WTC11 (cell line): ENCODE measurements around the gene LGR6.

Source experiments
- FOXP1 ChIP-seq: sonication (generic); formaldehyde crosslinking; IDR thresholded peaks from 2 replicates; pipeline ENCODE4 v1.8.0; 2022; ENCODE audit warnings: missing genetic modification reagents, mild to moderate bottlenecking, moderate library complexity, borderline replicate concordance
- GRHL2 ChIP-seq: fragments of 250-450 bp; sonication (Bioruptor Pico); IDR thresholded peaks from 2 replicates; pipeline ENCODE4 v1.8.0; 2022; ENCODE audit warnings: mild to moderate bottlenecking, moderate library complexity; ENCODE audit not compliant: insufficient replicate concordance, severe bottlenecking
- JUN ChIP-seq: sonication (generic); formaldehyde crosslinking; IDR thresholded peaks from 2 replicates; pipeline ENCODE4 v1.8.0; 2023; ENCODE audit warnings: mild to moderate bottlenecking, missing genetic modification reagents
- NFE2L1 ChIP-seq: sonication (generic); formaldehyde crosslinking; IDR thresholded peaks from 2 replicates; pipeline ENCODE4 v1.8.1; 2023; ENCODE audit warnings: missing genetic modification reagents
- TF ChIP-seq, protein P1 (sequence below): sonication (generic); formaldehyde crosslinking; IDR thresholded peaks from 2 replicates; pipeline ENCODE4 v1.8.0; 2022; ENCODE audit warnings: mild to moderate bottlenecking, missing genetic modification reagents
- TF ChIP-seq, protein P2 (sequence below): fragments of 200-600 bp; IDR thresholded peaks from 2 replicates; pipeline ENCODE4 v1.8.0; 2022; ENCODE audit warnings: antibody characterized with exemption
- TF ChIP-seq, protein P3 (sequence below): sonication (generic); formaldehyde crosslinking; IDR thresholded peaks from 2 replicates; pipeline ENCODE4 v1.8.0; 2023; ENCODE audit warnings: mild to moderate bottlenecking, missing genetic modification reagents
- TF ChIP-seq, protein P4 (sequence below): sonication (generic); formaldehyde crosslinking; IDR thresholded peaks from 2 replicates; pipeline ENCODE4 v1.8.1; 2023; ENCODE audit warnings: mild to moderate bottlenecking, missing genetic modification reagents, borderline replicate concordance

DNA sequence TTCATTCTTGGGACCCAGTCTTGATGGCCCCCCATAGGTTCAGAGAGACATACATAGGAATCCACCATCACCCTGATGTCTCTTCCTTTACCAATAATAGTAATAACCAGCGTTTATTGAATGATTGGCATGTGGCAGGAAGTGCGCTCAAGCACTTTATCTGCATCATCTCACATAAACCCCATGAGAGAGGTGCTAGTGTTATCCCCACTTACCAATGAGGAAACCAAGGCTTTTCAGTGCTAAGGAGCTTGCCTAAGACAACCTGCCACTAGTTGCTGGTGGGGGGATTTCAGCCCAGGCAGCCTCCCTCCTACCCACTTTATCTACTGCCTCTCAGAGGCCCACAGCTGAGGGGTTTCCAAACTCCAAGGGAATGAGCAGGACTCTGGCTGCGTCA, 7.7 kb downstream of the LGR6 start:
- TF ChIP-seq, protein P1, sequence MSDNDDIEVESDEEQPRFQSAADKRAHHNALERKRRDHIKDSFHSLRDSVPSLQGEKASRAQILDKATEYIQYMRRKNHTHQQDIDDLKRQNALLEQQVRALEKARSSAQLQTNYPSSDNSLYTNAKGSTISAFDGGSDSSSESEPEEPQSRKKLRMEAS (CRISPR knock-in tag) = no peak
- TF ChIP-seq, protein P2, sequence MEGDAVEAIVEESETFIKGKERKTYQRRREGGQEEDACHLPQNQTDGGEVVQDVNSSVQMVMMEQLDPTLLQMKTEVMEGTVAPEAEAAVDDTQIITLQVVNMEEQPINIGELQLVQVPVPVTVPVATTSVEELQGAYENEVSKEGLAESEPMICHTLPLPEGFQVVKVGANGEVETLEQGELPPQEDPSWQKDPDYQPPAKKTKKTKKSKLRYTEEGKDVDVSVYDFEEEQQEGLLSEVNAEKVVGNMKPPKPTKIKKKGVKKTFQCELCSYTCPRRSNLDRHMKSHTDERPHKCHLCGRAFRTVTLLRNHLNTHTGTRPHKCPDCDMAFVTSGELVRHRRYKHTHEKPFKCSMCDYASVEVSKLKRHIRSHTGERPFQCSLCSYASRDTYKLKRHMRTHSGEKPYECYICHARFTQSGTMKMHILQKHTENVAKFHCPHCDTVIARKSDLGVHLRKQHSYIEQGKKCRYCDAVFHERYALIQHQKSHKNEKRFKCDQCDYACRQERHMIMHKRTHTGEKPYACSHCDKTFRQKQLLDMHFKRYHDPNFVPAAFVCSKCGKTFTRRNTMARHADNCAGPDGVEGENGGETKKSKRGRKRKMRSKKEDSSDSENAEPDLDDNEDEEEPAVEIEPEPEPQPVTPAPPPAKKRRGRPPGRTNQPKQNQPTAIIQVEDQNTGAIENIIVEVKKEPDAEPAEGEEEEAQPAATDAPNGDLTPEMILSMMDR = no peak
- TF ChIP-seq NFE2L1 (CRISPR knock-in tag) (no peak), JUN (CRISPR knock-in tag) (no peak), GRHL2 (CRISPR knock-in tag) (no peak), FOXP1 (no peak)
- TF ChIP-seq, protein P3, sequence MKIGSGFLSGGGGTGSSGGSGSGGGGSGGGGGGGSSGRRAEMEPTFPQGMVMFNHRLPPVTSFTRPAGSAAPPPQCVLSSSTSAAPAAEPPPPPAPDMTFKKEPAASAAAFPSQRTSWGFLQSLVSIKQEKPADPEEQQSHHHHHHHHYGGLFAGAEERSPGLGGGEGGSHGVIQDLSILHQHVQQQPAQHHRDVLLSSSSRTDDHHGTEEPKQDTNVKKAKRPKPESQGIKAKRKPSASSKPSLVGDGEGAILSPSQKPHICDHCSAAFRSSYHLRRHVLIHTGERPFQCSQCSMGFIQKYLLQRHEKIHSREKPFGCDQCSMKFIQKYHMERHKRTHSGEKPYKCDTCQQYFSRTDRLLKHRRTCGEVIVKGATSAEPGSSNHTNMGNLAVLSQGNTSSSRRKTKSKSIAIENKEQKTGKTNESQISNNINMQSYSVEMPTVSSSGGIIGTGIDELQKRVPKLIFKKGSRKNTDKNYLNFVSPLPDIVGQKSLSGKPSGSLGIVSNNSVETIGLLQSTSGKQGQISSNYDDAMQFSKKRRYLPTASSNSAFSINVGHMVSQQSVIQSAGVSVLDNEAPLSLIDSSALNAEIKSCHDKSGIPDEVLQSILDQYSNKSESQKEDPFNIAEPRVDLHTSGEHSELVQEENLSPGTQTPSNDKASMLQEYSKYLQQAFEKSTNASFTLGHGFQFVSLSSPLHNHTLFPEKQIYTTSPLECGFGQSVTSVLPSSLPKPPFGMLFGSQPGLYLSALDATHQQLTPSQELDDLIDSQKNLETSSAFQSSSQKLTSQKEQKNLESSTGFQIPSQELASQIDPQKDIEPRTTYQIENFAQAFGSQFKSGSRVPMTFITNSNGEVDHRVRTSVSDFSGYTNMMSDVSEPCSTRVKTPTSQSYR (CRISPR knock-in tag) = no peak
- TF ChIP-seq, protein P4, sequence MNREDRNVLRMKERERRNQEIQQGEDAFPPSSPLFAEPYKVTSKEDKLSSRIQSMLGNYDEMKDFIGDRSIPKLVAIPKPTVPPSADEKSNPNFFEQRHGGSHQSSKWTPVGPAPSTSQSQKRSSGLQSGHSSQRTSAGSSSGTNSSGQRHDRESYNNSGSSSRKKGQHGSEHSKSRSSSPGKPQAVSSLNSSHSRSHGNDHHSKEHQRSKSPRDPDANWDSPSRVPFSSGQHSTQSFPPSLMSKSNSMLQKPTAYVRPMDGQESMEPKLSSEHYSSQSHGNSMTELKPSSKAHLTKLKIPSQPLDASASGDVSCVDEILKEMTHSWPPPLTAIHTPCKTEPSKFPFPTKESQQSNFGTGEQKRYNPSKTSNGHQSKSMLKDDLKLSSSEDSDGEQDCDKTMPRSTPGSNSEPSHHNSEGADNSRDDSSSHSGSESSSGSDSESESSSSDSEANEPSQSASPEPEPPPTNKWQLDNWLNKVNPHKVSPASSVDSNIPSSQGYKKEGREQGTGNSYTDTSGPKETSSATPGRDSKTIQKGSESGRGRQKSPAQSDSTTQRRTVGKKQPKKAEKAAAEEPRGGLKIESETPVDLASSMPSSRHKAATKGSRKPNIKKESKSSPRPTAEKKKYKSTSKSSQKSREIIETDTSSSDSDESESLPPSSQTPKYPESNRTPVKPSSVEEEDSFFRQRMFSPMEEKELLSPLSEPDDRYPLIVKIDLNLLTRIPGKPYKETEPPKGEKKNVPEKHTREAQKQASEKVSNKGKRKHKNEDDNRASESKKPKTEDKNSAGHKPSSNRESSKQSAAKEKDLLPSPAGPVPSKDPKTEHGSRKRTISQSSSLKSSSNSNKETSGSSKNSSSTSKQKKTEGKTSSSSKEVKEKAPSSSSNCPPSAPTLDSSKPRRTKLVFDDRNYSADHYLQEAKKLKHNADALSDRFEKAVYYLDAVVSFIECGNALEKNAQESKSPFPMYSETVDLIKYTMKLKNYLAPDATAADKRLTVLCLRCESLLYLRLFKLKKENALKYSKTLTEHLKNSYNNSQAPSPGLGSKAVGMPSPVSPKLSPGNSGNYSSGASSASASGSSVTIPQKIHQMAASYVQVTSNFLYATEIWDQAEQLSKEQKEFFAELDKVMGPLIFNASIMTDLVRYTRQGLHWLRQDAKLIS (CRISPR knock-in tag) = no peak
